ENCODE data around the gene CDH23.

The CDH23 gene

GRCh38 chr10:71671994-71672946 lies 275.6 kb downstream of the CDH23 start:
- DNase-seq, result no peak

GRCh38 chr10:71675295-71675970 lies 278.7 kb downstream of the CDH23 start:
- no peak for DNase-seq

GRCh38 chr10:71677261-71677660 lies 280.5 kb downstream of the CDH23 start:
- no peak for DNase-seq

GRCh38 chr10:71678057-71678805 lies 281.5 kb downstream of the CDH23 start:
- DNase-seq, result no peak

GRCh38 chr10:71679425-71679824 lies 282.7 kb downstream of the CDH23 start:
- DNase-seq, result no peak

- no peak for DNase-seq
Observed at GRCh38 chr10:71681977-71682376, 285.3 kb downstream of the CDH23 start.

GRCh38 chr10:71683301-71683700 lies 286.6 kb downstream of the CDH23 start:
- DNase-seq, result no peak

GRCh38 chr10:71684356-71685173 lies 287.8 kb downstream of the CDH23 start:
- DNase-seq, result peak; percentile 68

- DNase-seq, result no peak
Observed at GRCh38 chr10:71685554-71686232, 289.0 kb downstream of the CDH23 start.

GRCh38 chr10:71687077-71687476 lies 290.4 kb downstream of the CDH23 start:
- no peak for DNase-seq

GRCh38 chr10:71687480-71687879 lies 290.8 kb downstream of the CDH23 start:
- no peak for DNase-seq

GRCh38 chr10:71688256-71688655 lies 291.5 kb downstream of the CDH23 start:
- DNase-seq, result no peak

- no peak for DNase-seq
Observed at GRCh38 chr10:71690094-71690720, 293.5 kb downstream of the CDH23 start.

GRCh38 chr10:71691405-71691804 lies 294.7 kb downstream of the CDH23 start:
- DNase-seq, result no peak

GRCh38 chr10:71692598-71693306 lies 296.0 kb downstream of the CDH23 start:
- DNase-seq, result no peak

GRCh38 chr10:71693377-71693776 lies 296.7 kb downstream of the CDH23 start:
- no peak for DNase-seq

GRCh38 chr10:71694039-71694501 lies 297.4 kb downstream of the CDH23 start:
- no peak for DNase-seq

GRCh38 chr10:71694567-71694968 lies 297.8 kb downstream of the CDH23 start:
- peak; percentile 71 for DNase-seq

GRCh38 chr10:71695502-71696476 lies 299.1 kb downstream of the CDH23 start:
- no peak for DNase-seq
